ENCODE data around the gene RALGAPB. TPM values are rescaled to one million over a fixed set of nuclear protein-coding genes. Genes with fewer than 3 reads are reported as not detected.

The RALGAPB gene
- total and polyA plus RNA-seq, 2 of the 13 experiments (the other 11 are each of a cell fraction or from before 2014, with no cell fraction given): 17.6 to 30.6 TPM

GRCh38 chr20:38617830-38618196, 145.2 kb downstream of the RALGAPB start (continued):
- TF ChIP-seq E2F2 (CRISPR knock-in tag; IDR thresholded peaks at IDR 0.05; ENCODE audit: borderline replicate concordance) (no peak), TGIF2 (CRISPR knock-in tag; IDR thresholded peaks at IDR 0.05) (0 out of 2 replicates have a peak, but pooled peaks have one; percentile 21)

GRCh38 chr20:38620441-38620840, 147.8 kb downstream of the RALGAPB start:
- no peak overlapping the region for H3K27ac ChIP-seq (ENCODE audit: extremely low read length, insufficient read depth, low read length)
- in situ Hi-C loops (cut with HindIII; ENCODE audit: extremely low pct_ligation_motif_present, low pct_unique_long_range_greater_than_20kb): no loop called here
- 61% methylated on average over 9 of the region's 9 CpGs for WGBS (ENCODE audit: low lambda C conversion rate)

More at GRCh38 chr20:38620441-38620840, 147.8 kb downstream of the RALGAPB start:
- H4K20me1 ChIP-seq (ENCODE audit: insufficient read depth, low read length): no peaks in the 10 kb centered on the region
- no peaks in the 10 kb centered on the region for H3K79me2 ChIP-seq (ENCODE audit: insufficient read depth, low read length)
- FAIRE-seq (no peak), DNase-seq (ENCODE audit: low spot score) (no peak), ATAC-seq (no peak)
- H3K9me3 ChIP-seq (ENCODE audit: low read length): peaks cover 3% of the 10 kb centered on the region; the same call in 1 of the 2 replicates
- no TSS peak for BruUV-seq (replicated peaks)
- TF ChIP-seq MTERF4 (CRISPR knock-in tag; IDR thresholded peaks at IDR 0.05): no peak
- TF ChIP-seq IRF1 (CRISPR knock-in tag; IDR thresholded peaks at IDR 0.05; ENCODE audit: low read depth): no peak
- TF ChIP-seq ZNF282 (IDR thresholded peaks at IDR 0.05; ENCODE audit: partially characterized antibody): no peak
- no peak for TF ChIP-seq RXRB (CRISPR knock-in tag; IDR thresholded peaks at IDR 0.05; ENCODE audit: borderline replicate concordance)
- no peak for TF ChIP-seq AGO2 (optimal IDR thresholded peaks at IDR 0.05; ENCODE audit: low read depth, low read length)
- TF ChIP-seq ZNF75D (CRISPR knock-in tag; IDR thresholded peaks at IDR 0.05; ENCODE audit: borderline replicate concordance): no peak
- no peak for TF ChIP-seq GATA4 (IDR thresholded peaks at IDR 0.05; ENCODE audit: borderline replicate concordance, low read depth)
- no peak for TF ChIP-seq CEBPG (CRISPR knock-in tag; IDR thresholded peaks at IDR 0.05)
- TF ChIP-seq NFE2L1 (CRISPR knock-in tag; IDR thresholded peaks at IDR 0.05; ENCODE audit: borderline replicate concordance): no peak
- TF ChIP-seq HNF1A (IDR thresholded peaks at IDR 0.05; ENCODE audit: low read depth): no peak
- TF ChIP-seq HNF1A (CRISPR knock-in tag; IDR thresholded peaks at IDR 0.05; ENCODE audit: borderline replicate concordance): no peak
- peaks cover 2 to 38% of the 10 kb centered on the region in 2 experiments; a peak in 4 of 5 replicates for H3K27me3 ChIP-seq (ENCODE audit: control insufficient read depth in 1 of 2, insufficient read depth in 2 of 2, low read length in 2 of 2)
- no peaks in the 10 kb centered on the region for H3K36me3 ChIP-seq (replicated peaks in 1 of 2; ENCODE audit: control insufficient read depth in 1 of 2, insufficient read depth in 2 of 2, low read length in 2 of 2)
- H3K4me2 ChIP-seq (ENCODE audit: low read depth, low read length): no peak overlapping the region
- intact Hi-C loops (cut with micrococcal nuclease; ENCODE audit: unreplicated experiment): no loop called here
- H3K4me3 ChIP-seq (replicated peaks in 1 of 3; ENCODE audit: insufficient read depth in 1 of 3, low read depth in 2 of 3, low read length in 3 of 3): no peak overlapping the region
- H2AFZ ChIP-seq (ENCODE audit: low read length): no peak overlapping the region
- ChIA-PET POLR2A (no interaction called here), CTCF (ENCODE audit: low intra/inter-chr PET ratio, low total read pairs) (no interaction called here)
- H3K4me1 ChIP-seq (ENCODE audit: insufficient read depth, low read length): peaks cover 10% of the 10 kb centered on the region
- no peak overlapping the region for H3K9ac ChIP-seq (ENCODE audit: insufficient read depth, low read depth, low read length)
